HG03575 (cell line): ENCODE results near the gene CALHM6.

Experiments
- ATAC-seq: cut with Tn5 transposase; IDR thresholded peaks from one replicate; pipeline ENCODE4 v1.9.1; 2021; ENCODE audit not compliant: unreplicated experiment, insufficient number of reproducible peaks, low FRiP score; ENCODE audit errors: extremely low read depth

CALHM6 gene

GRCh38 chr6:116461331-116461931 is at the start of gene CALHM6:
Gene CALHM6, plus strand, starts transcription at chr6:116461375. Its CDS starts 555 bp downstream, at chr6:116461930.
- ATAC-seq: no peak

- no peak for ATAC-seq
These were observed 48.9 kb upstream of the CALHM6 start for GRCh38 chr6:116412270-116412669.

- no peak for ATAC-seq
These were observed 47.8 kb upstream of the CALHM6 start for GRCh38 chr6:116413357-116413756.

- no peak for ATAC-seq
These were observed 43.5 kb upstream of the CALHM6 start for GRCh38 chr6:116417661-116418060.

GRCh38 chr6:116419069-116419786 is 41.9 kb upstream of the CALHM6 start:
- no peak for ATAC-seq

GRCh38 chr6:116420341-116420740 is 40.8 kb upstream of the CALHM6 start:
- no peak for ATAC-seq

- ATAC-seq: no peak
These were observed 38.9 kb upstream of the CALHM6 start for GRCh38 chr6:116422238-116422637.

- ATAC-seq: no peak
These were observed 37.2 kb upstream of the CALHM6 start for GRCh38 chr6:116424001-116424400.

- ATAC-seq: no peak
These were observed 34.6 kb upstream of the CALHM6 start for GRCh38 chr6:116426551-116426950.

GRCh38 chr6:116429111-116429510 is 32.1 kb upstream of the CALHM6 start:
- ATAC-seq: no peak

- no peak for ATAC-seq
These were observed 30.3 kb upstream of the CALHM6 start for GRCh38 chr6:116430860-116431259.

- no peak for ATAC-seq
These were observed 29.1 kb upstream of the CALHM6 start for GRCh38 chr6:116431964-116432595.

GRCh38 chr6:116433206-116433712 is 27.9 kb upstream of the CALHM6 start:
- ATAC-seq: no peak

GRCh38 chr6:116434056-116434725 is 27.0 kb upstream of the CALHM6 start:
- ATAC-seq: no peak

GRCh38 chr6:116436586-116436985 is 24.6 kb upstream of the CALHM6 start:
- ATAC-seq: no peak

GRCh38 chr6:116437656-116438055 is 23.5 kb upstream of the CALHM6 start:
- ATAC-seq: no peak

GRCh38 chr6:116438590-116439448 is 22.4 kb upstream of the CALHM6 start:
- no peak for ATAC-seq

- no peak for ATAC-seq
These were observed 21.6 kb upstream of the CALHM6 start for GRCh38 chr6:116439522-116440051.
